ENCODE measurements around the gene SLC2A13. TPM values are rescaled to one million over a fixed set of nuclear protein-coding genes. Genes with fewer than 3 reads are reported as not detected.
"Not testable (repeated sequence)": the region's sequence is repeated elsewhere in the genome, so short reads cannot be mapped to it uniquely, and the experiment has no call there.

The SLC2A13 gene
- total RNA-seq, 1 experiment from 2014 or later, result 7.0 TPM

DNA sequence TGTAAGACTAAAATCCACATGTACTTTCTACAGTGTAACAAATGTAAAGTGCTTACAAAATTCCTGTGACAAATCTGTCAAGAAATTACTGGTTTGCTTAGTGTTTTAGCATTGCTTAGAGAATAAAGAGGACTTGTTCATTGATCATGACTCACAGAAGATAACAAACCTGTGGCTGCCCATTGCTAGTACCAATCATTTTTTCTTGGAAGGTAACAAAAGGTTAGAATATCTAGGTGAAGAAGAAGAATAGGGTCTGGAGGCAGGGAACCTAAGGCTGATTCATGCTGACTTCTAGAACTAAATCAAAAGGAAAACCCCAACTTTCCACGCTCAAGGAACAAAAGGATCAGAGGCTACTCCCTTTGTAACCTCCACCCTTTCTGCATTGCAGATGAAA, 253.5 kb downstream of the SLC2A13 start:
- Histone ChIP-seq H3K4me1 (ENCODE audit: insufficient read depth, low read length) (no peaks in the 10 kb centered on the region; the same call in 1 of the 2 replicates), H3K9me3 (ENCODE audit: control insufficient read depth, low read depth, low read length) (no peaks in the 10 kb centered on the region), H3K4ac (ENCODE audit: low read depth, low read length) (no peak overlapping the region), H3K14ac (ENCODE audit: insufficient read depth, low read length) (no peak overlapping the region), H3T11ph (ENCODE audit: low read length) (no peak overlapping the region), H2BK120ac (ENCODE audit: low read depth, low read length, poor library complexity, severe bottlenecking) (no peak overlapping the region), H2BK5ac (ENCODE audit: insufficient read length, low read length) (no peak overlapping the region), H3K27me3 (ENCODE audit: insufficient read depth, low read length) (no peaks in the 10 kb centered on the region), H2AK5ac (ENCODE audit: insufficient read length, low read length) (no peak overlapping the region), H4K91ac (ENCODE audit: insufficient read length, low read depth, low read length) (no peak overlapping the region), H3K4me2 (ENCODE audit: insufficient read depth, insufficient read length, low read length) (no peak overlapping the region), H2BK15ac (ENCODE audit: low read depth, low read length) (no peak overlapping the region), H2AFZ (ENCODE audit: low read length) (no peak overlapping the region), H2BK20ac (ENCODE audit: low read depth, low read length, poor library complexity, severe bottlenecking) (no peak overlapping the region), H3K79me2 (ENCODE audit: insufficient read depth, low read length) (no peaks in the 10 kb centered on the region), H3K79me1 (ENCODE audit: insufficient read depth, low read depth, low read length, poor library complexity, severe bottlenecking) (no peaks in the 10 kb centered on the region), H4K20me1 (ENCODE audit: control insufficient read depth, insufficient read depth, insufficient read length) (no peaks in the 10 kb centered on the region), H3K18ac (ENCODE audit: insufficient read length, low read depth, low read length) (no peak overlapping the region), H3K23ac (ENCODE audit: insufficient read length, low read depth, low read length) (no peak overlapping the region), H4K8ac (replicated peaks; ENCODE audit: insufficient read length, low read depth, low read length) (no peak overlapping the region), H3K9ac (ENCODE audit: extremely low read depth, insufficient read length, low read length) (no peak overlapping the region), H4K5ac (ENCODE audit: insufficient read length, low read depth, low read length) (no peak overlapping the region), H3K56ac (ENCODE audit: insufficient read length, low read depth, low read length) (no peak overlapping the region), H3K23me2 (ENCODE audit: insufficient read length, low read depth, low read length, poor library complexity, severe bottlenecking) (no peaks in the 10 kb centered on the region), H2BK12ac (ENCODE audit: insufficient read length, low read depth, low read length) (no peak overlapping the region), H3K27ac (ENCODE audit: insufficient read length, low read depth, low read length) (no peak overlapping the region)
- H3K9me3 Mint-ChIP-seq, result no peaks in the 10 kb centered on the region
- H3K4me1 Mint-ChIP-seq, result peaks cover 2 to 5% of the 10 kb centered on the region in 2 experiments; a peak in 3 of 4 replicates
- no peak overlapping the region for H3K27ac Mint-ChIP-seq
- no peak overlapping the region for H3K4me3 Mint-ChIP-seq
- WGBS (ENCODE audit: extremely low coverage, insufficient read length, low lambda C conversion rate), result no CpG with 5 or more reads among the region's 1 CpG
- no peak for DNase-seq
- no peaks in the 10 kb centered on the region for H3K27me3 Mint-ChIP-seq (ENCODE audit: low read depth)
- H3K36me3 Mint-ChIP-seq (ENCODE audit: insufficient read depth in 1 of 3, low read depth in 3 of 3), result peaks cover 0 to 5% (median 0%) of the 10 kb centered on the region in 3 experiments; a peak in 3 of 7 replicates
- TF ChIP-seq CTCF (conservative IDR thresholded peaks at IDR 0.05), result no peak

DNA sequence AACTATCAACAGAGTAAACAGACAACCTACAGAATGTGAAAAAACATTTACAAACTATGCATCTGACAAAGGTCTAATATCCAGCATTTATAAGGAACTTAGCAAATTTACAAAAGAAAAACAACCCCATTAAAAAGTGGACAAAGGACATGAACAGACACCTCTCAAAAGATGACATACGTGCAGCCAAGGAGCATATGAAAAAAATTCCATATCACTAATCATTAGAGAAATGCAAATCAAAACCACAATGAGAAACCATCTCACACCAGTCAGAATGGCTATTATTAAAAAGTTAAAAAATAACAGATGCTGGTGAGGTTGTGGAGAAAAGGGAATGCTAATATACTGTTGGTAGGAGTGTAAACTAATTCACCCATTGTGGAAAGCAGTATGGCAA, 257.7 kb downstream of the SLC2A13 start:
- not testable (repeated sequence) for H2BK12ac ChIP-seq (ENCODE audit: insufficient read length, low read depth, low read length); H3K4me2 ChIP-seq (ENCODE audit: insufficient read depth, insufficient read length, low read length); H2BK5ac ChIP-seq (ENCODE audit: insufficient read length, low read length); H3K9me3 Mint-ChIP-seq; H3K9ac ChIP-seq (ENCODE audit: extremely low read depth, insufficient read length, low read length); H3K4me3 Mint-ChIP-seq; H2AK5ac ChIP-seq (ENCODE audit: insufficient read length, low read length); H2AFZ ChIP-seq (ENCODE audit: low read length); H3K27ac ChIP-seq (ENCODE audit: insufficient read length, low read depth, low read length); H2BK15ac ChIP-seq (ENCODE audit: low read depth, low read length); H3K79me1 ChIP-seq (ENCODE audit: insufficient read depth, low read depth, low read length, poor library complexity, severe bottlenecking); H3K36me3 Mint-ChIP-seq (ENCODE audit: insufficient read depth in 1 of 3, low read depth in 3 of 3); H4K8ac ChIP-seq (replicated peaks; ENCODE audit: insufficient read length, low read depth, low read length); H3K9me3 ChIP-seq (ENCODE audit: control insufficient read depth, low read depth, low read length); H4K20me1 ChIP-seq (ENCODE audit: control insufficient read depth, insufficient read depth, insufficient read length); H3K4me1 ChIP-seq (ENCODE audit: insufficient read depth, low read length); H4K91ac ChIP-seq (ENCODE audit: insufficient read length, low read depth, low read length); H3K14ac ChIP-seq (ENCODE audit: insufficient read depth, low read length); H3K56ac ChIP-seq (ENCODE audit: insufficient read length, low read depth, low read length); H3K27me3 ChIP-seq (ENCODE audit: insufficient read depth, low read length); H3K4me1 Mint-ChIP-seq; H3K23ac ChIP-seq (ENCODE audit: insufficient read length, low read depth, low read length); H3K4ac ChIP-seq (ENCODE audit: low read depth, low read length); H3K27ac Mint-ChIP-seq; H2BK20ac ChIP-seq (ENCODE audit: low read depth, low read length, poor library complexity, severe bottlenecking); H3K23me2 ChIP-seq (ENCODE audit: insufficient read length, low read depth, low read length, poor library complexity, severe bottlenecking); DNase-seq; H3K79me2 ChIP-seq (ENCODE audit: insufficient read depth, low read length); H3K18ac ChIP-seq (ENCODE audit: insufficient read length, low read depth, low read length); H3T11ph ChIP-seq (ENCODE audit: low read length); H4K5ac ChIP-seq (ENCODE audit: insufficient read length, low read depth, low read length); H3K27me3 Mint-ChIP-seq (ENCODE audit: low read depth); H2BK120ac ChIP-seq (ENCODE audit: low read depth, low read length, poor library complexity, severe bottlenecking)
- no CpG with 5 or more reads among the region's 1 CpG for WGBS (ENCODE audit: extremely low coverage, insufficient read length, low lambda C conversion rate)
